Measurements from ENCODE around the gene TMEM131L. TPM values are rescaled to one million over a fixed set of nuclear protein-coding genes. Genes with fewer than 3 reads are reported as not detected.

Gene TMEM131L
- total and polyA plus RNA-seq, 4 donors, result 4.9 to 41.3 (median 12.9) TPM

DNA sequence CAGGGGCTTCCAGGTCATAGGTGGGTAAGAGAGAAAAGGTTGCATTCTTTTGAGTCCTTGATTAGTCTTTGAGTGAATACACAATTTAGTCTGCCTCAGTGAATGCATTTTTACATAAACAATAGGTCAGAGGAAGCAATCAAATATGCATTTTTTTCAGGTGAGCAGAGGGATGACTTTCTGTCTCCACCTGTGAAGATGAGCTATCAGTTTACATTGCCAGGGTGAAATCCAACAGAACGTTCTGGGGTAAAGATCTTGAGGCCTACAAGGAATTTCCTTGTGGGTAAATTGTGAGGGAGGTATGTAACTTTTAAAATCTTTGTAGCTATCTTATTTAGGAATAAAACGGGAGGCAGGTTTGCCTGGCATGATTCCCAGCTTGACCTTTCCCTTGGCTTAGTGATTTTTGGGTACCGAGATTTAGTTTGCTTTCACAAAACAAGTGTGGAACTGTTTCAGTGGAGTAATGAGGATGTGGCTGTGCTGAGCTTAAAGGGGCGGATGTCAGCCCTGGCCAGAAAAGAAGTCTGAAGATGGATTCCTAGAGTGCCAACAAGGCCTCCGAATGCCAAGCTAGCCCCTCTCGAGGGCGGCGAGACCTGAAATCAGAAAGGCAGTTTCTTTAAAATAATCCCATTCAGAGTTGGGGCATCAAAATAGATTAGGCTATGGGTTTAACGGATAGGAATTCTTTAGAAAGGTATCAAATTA, 29.5 kb downstream of the TMEM131L start:
- 84% methylated on average over 9 of the region's 9 CpGs for WGBS
- H3K36me3 ChIP-seq (ENCODE audit: control insufficient read depth in 4 of 4, insufficient read depth in 3 of 4, low read depth in 1 of 4, low read length in 3 of 4), result no peaks in the 10 kb centered on the region
- DNase-seq (ENCODE audit: low spot score), result no peak
- H3K9ac ChIP-seq (ENCODE audit: low read depth in 1 of 2, low read length in 2 of 2), result no peak overlapping the region
- H3K27ac ChIP-seq (ENCODE audit: low read depth in 1 of 2, low read length in 2 of 2), result no peak overlapping the region
- no peaks in the 10 kb centered on the region for H3K9me3 ChIP-seq (ENCODE audit: control insufficient read depth in 4 of 4, low read length in 3 of 4)
- TF ChIP-seq SP1 (IDR thresholded peaks at IDR 0.05) (no peak), HNF4G (IDR thresholded peaks at IDR 0.05) (no peak), FOXA1 (IDR thresholded peaks at IDR 0.05) (no peak), YY1 (IDR thresholded peaks at IDR 0.05) (no peak), TAF1 (conservative IDR thresholded peaks at IDR 0.05) (no peak), JUND (IDR thresholded peaks at IDR 0.05) (no peak), NR2F2 (IDR thresholded peaks at IDR 0.05) (no peak)
- TF ChIP-seq, protein P1, sequence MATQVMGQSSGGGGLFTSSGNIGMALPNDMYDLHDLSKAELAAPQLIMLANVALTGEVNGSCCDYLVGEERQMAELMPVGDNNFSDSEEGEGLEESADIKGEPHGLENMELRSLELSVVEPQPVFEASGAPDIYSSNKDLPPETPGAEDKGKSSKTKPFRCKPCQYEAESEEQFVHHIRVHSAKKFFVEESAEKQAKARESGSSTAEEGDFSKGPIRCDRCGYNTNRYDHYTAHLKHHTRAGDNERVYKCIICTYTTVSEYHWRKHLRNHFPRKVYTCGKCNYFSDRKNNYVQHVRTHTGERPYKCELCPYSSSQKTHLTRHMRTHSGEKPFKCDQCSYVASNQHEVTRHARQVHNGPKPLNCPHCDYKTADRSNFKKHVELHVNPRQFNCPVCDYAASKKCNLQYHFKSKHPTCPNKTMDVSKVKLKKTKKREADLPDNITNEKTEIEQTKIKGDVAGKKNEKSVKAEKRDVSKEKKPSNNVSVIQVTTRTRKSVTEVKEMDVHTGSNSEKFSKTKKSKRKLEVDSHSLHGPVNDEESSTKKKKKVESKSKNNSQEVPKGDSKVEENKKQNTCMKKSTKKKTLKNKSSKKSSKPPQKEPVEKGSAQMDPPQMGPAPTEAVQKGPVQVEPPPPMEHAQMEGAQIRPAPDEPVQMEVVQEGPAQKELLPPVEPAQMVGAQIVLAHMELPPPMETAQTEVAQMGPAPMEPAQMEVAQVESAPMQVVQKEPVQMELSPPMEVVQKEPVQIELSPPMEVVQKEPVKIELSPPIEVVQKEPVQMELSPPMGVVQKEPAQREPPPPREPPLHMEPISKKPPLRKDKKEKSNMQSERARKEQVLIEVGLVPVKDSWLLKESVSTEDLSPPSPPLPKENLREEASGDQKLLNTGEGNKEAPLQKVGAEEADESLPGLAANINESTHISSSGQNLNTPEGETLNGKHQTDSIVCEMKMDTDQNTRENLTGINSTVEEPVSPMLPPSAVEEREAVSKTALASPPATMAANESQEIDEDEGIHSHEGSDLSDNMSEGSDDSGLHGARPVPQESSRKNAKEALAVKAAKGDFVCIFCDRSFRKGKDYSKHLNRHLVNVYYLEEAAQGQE (IDR thresholded peaks at IDR 0.05), result no peak
- no peaks in the 10 kb centered on the region for H3K27me3 ChIP-seq (ENCODE audit: control insufficient read depth in 4 of 4, insufficient read depth in 4 of 4, low read length in 3 of 4)
- no peak overlapping the region for H3K4me3 ChIP-seq (ENCODE audit: low read depth in 1 of 3, low read length in 3 of 3)
- H3K4me1 ChIP-seq (ENCODE audit: control insufficient read depth in 4 of 4, insufficient read depth in 4 of 4, low read length in 3 of 4), result peaks cover 5 to 12% (median 6%) of the 10 kb centered on the region in 4 donors

DNA sequence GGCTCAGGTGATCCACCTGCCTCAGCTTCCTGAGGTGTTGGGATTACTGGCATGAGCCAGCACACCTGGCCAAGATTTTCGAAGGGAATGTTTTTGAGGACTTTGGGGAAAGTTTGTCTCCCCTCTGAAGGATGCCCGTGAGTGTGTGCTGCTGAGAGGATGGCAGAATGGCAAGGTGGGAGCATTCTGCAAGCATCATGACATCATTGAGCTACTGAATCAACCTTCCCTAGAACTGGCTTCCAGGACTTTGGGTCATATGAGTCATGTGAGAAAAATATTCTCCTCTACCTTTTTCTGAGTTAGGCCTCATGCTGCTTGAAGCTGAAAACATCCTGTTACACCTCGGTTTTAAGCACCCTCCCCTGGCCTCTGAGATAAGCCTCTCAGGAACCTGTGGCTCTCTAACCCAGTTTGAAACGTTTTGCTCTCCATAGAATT, 31.0 kb downstream of the TMEM131L start:
- no peaks in the 10 kb centered on the region for H3K36me3 ChIP-seq (ENCODE audit: control insufficient read depth in 4 of 4, insufficient read depth in 3 of 4, low read depth in 1 of 4, low read length in 3 of 4)
- DNase-seq (ENCODE audit: low spot score), result no peak
- peaks cover 5 to 12% (median 6%) of the 10 kb centered on the region in 4 donors for H3K4me1 ChIP-seq (ENCODE audit: control insufficient read depth in 4 of 4, insufficient read depth in 4 of 4, low read length in 3 of 4)
- H3K9me3 ChIP-seq (ENCODE audit: control insufficient read depth in 4 of 4, low read length in 3 of 4), result no peaks in the 10 kb centered on the region
- no peak overlapping the region for H3K9ac ChIP-seq (ENCODE audit: low read depth in 1 of 2, low read length in 2 of 2)
- H3K27me3 ChIP-seq (ENCODE audit: control insufficient read depth in 4 of 4, insufficient read depth in 4 of 4, low read length in 3 of 4), result no peaks in the 10 kb centered on the region
- H3K27ac ChIP-seq (ENCODE audit: low read depth in 1 of 2, low read length in 2 of 2), result no peak overlapping the region
- no peak overlapping the region for H3K4me3 ChIP-seq (ENCODE audit: low read depth in 1 of 3, low read length in 3 of 3)
- WGBS, result 67% methylated on average over 4 of the region's 4 CpGs
- TF ChIP-seq, protein P2, sequence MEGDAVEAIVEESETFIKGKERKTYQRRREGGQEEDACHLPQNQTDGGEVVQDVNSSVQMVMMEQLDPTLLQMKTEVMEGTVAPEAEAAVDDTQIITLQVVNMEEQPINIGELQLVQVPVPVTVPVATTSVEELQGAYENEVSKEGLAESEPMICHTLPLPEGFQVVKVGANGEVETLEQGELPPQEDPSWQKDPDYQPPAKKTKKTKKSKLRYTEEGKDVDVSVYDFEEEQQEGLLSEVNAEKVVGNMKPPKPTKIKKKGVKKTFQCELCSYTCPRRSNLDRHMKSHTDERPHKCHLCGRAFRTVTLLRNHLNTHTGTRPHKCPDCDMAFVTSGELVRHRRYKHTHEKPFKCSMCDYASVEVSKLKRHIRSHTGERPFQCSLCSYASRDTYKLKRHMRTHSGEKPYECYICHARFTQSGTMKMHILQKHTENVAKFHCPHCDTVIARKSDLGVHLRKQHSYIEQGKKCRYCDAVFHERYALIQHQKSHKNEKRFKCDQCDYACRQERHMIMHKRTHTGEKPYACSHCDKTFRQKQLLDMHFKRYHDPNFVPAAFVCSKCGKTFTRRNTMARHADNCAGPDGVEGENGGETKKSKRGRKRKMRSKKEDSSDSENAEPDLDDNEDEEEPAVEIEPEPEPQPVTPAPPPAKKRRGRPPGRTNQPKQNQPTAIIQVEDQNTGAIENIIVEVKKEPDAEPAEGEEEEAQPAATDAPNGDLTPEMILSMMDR (IDR thresholded peaks at IDR 0.05; ENCODE audit: low read depth, low read length, missing input control), result no peak
- TF ChIP-seq RXRA (IDR thresholded peaks at IDR 0.05) (no peak), YY1 (IDR thresholded peaks at IDR 0.05) (no peak), GABPA (IDR thresholded peaks at IDR 0.05 in 1 of 2, conservative IDR thresholded peaks at IDR 0.05 in 1 of 2) (no peak), HNF4A (conservative IDR thresholded peaks at IDR 0.05) (no peak), JUND (IDR thresholded peaks at IDR 0.05) (no peak), FOXA1 (IDR thresholded peaks at IDR 0.05) (no peak), SP1 (IDR thresholded peaks at IDR 0.05) (no peak), EGR1 (IDR thresholded peaks at IDR 0.05; ENCODE audit: low read depth in 2 of 2) (no peak), TAF1 (conservative IDR thresholded peaks at IDR 0.05) (no peak), HNF4G (IDR thresholded peaks at IDR 0.05) (no peak), RAD21 (IDR thresholded peaks at IDR 0.05) (no peak)
- TF ChIP-seq, protein P3, sequence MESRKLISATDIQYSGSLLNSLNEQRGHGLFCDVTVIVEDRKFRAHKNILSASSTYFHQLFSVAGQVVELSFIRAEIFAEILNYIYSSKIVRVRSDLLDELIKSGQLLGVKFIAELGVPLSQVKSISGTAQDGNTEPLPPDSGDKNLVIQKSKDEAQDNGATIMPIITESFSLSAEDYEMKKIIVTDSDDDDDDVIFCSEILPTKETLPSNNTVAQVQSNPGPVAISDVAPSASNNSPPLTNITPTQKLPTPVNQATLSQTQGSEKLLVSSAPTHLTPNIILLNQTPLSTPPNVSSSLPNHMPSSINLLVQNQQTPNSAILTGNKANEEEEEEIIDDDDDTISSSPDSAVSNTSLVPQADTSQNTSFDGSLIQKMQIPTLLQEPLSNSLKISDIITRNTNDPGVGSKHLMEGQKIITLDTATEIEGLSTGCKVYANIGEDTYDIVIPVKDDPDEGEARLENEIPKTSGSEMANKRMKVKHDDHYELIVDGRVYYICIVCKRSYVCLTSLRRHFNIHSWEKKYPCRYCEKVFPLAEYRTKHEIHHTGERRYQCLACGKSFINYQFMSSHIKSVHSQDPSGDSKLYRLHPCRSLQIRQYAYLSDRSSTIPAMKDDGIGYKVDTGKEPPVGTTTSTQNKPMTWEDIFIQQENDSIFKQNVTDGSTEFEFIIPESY (IDR thresholded peaks at IDR 0.05), result no peak
- TF ChIP-seq, protein P1 (IDR thresholded peaks at IDR 0.05), result no peak
- TF ChIP-seq, protein P4, sequence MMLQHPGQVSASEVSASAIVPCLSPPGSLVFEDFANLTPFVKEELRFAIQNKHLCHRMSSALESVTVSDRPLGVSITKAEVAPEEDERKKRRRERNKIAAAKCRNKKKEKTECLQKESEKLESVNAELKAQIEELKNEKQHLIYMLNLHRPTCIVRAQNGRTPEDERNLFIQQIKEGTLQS (IDR thresholded peaks at IDR 0.05), result no peak
- TF ChIP-seq, protein P5, sequence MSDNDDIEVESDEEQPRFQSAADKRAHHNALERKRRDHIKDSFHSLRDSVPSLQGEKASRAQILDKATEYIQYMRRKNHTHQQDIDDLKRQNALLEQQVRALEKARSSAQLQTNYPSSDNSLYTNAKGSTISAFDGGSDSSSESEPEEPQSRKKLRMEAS (IDR thresholded peaks at IDR 0.05), result no peak
